ENCODE data around the gene LDB3.

Gene LDB3

GRCh38 chr10:86659721-86660453, 8.4 kb upstream of the LDB3 start:
- no peak for DNase-seq (ENCODE audit: low read depth)
- no peak for TF ChIP-seq CTCF (IDR thresholded peaks at IDR 0.05; ENCODE audit: low read depth, low read length, missing control alignments)

GRCh38 chr10:86661161-86662025, 6.9 kb upstream of the LDB3 start:
- no peak for DNase-seq (ENCODE audit: low read depth)
- H3K4me3 ChIP-seq (ENCODE audit: low read depth, low read length), result no peak overlapping the region
- no peak for TF ChIP-seq CTCF (IDR thresholded peaks at IDR 0.05; ENCODE audit: low read depth, low read length, missing control alignments)

More at GRCh38 chr10:86659721-86660453, 8.4 kb upstream of the LDB3 start:
- no peak overlapping the region for H3K4me3 ChIP-seq (ENCODE audit: low read depth, low read length)

GRCh38 chr10:86662186-86663045, 5.9 kb upstream of the LDB3 start:
- no peak for TF ChIP-seq CTCF (IDR thresholded peaks at IDR 0.05; ENCODE audit: low read depth, low read length, missing control alignments)
- no peak overlapping the region for H3K4me3 ChIP-seq (ENCODE audit: low read depth, low read length)
- DNase-seq (ENCODE audit: low read depth), result no peak

- no peak for TF ChIP-seq CTCF (IDR thresholded peaks at IDR 0.05; ENCODE audit: low read depth, low read length, missing control alignments)
- H3K4me3 ChIP-seq (ENCODE audit: low read depth, low read length), result no peak overlapping the region
- no peak for DNase-seq (ENCODE audit: low read depth)
Observed at GRCh38 chr10:86663046-86663345, 5.3 kb upstream of the LDB3 start.

- DNase-seq (ENCODE audit: low read depth), result no peak
- TF ChIP-seq CTCF (IDR thresholded peaks at IDR 0.05; ENCODE audit: low read depth, low read length, missing control alignments), result no peak
- no peak overlapping the region for H3K4me3 ChIP-seq (ENCODE audit: low read depth, low read length)
Observed at GRCh38 chr10:86663576-86664339, 4.6 kb upstream of the LDB3 start.

Data from GM12864 (cell line).